T-cell (primary cell): Measurements from ENCODE around the gene MROH2A. TPM values are rescaled to one million over a fixed set of nuclear protein-coding genes. Genes with fewer than 3 reads are reported as not detected.

ENCODE experiments used
- total RNA-seq, 35 experiments: library from RNA in 6 of 35; stranded (reverse) in 6 of 35; fragments of 120-200 nt in 1 of 35; gene quantifications; one replicate each; pipeline versions ENCODE4 v1.2.1 to v1.2.4 and lab custom pipeline; 2013 to 2026

Gene MROH2A
- total RNA-seq, 5 donors from 2014 or later (not counting 1 experiment from before 2014, with no cell fraction given): not detected

Other genes starting within 250 kb of the MROH2A start
- gene USP40, start 211.5 kb upstream of the MROH2A start, total RNA-seq: 10 to 100 TPM; 17.3 to 24.5 (median 20.4) TPM
- not detected for gene UGT1A8, start 160.7 kb upstream of the MROH2A start, total RNA-seq
- gene UGT1A10, start 141.9 kb upstream of the MROH2A start, total RNA-seq: not detected
- gene UGT1A9, start 106.4 kb upstream of the MROH2A start, total RNA-seq: not detected
- gene UGT1A7, start 96.4 kb upstream of the MROH2A start, total RNA-seq: under 1 TPM in 1 of 5 donors, not detected in 4; 0.10 TPM
- under 1 TPM in 1 of 5 donors, not detected in 4; 0.32 TPM for gene UGT1A6, start 85.4 kb upstream of the MROH2A start, total RNA-seq
- gene UGT1A5, start 65.4 kb upstream of the MROH2A start, total RNA-seq: not detected
- not detected for gene UGT1A4, start 59.6 kb upstream of the MROH2A start, total RNA-seq
- gene UGT1A3, start 49.3 kb upstream of the MROH2A start, total RNA-seq: not detected
- not detected for gene UGT1A1, start 18.1 kb upstream of the MROH2A start, total RNA-seq
- 1 to 10 TPM in 3 of 5 donors, under 1 TPM in 2; 0.33 to 1.7 (median 1.1) TPM for gene HJURP, start 76.2 kb downstream of the MROH2A start, total RNA-seq
- gene TRPM8, start 139.0 kb downstream of the MROH2A start, total RNA-seq: not detected